CD14-positive monocyte (primary cell): ENCODE measurements around the gene DNAJB11. TPM values are rescaled to one million over a fixed set of nuclear protein-coding genes. Genes with fewer than 3 reads are reported as not detected.
"Not testable (repeated sequence)": the region's sequence is repeated elsewhere in the genome, so short reads cannot be mapped to it uniquely, and the experiment has no call there.

ENCODE experiments used
- DNase-seq, 3 donors: peaks; one replicate each; pipeline ENCODE4 v3.0.0-alpha.2; 2011 to 2022
- H2AFZ ChIP-seq: 2 replicates; pipeline ENCODE4 v1.6.0; 2012; ENCODE audit warnings: mild to moderate bottlenecking, low read depth, low read length, inconsistent platforms; ENCODE audit not compliant: insufficient read depth, poor library complexity, severe bottlenecking
- H3K27ac ChIP-seq, 2 donors: 1 replicate in 1 of 2; 2 replicates in 1 of 2; pipeline ENCODE4 v1.5.1; 2012 to 2013; ENCODE audit warnings: low read length in 2 of 2, control low read depth in 1 of 2, inconsistent platforms in 1 of 2, low read depth in 1 of 2, mild to moderate bottlenecking in 1 of 2
- H3K27me3 ChIP-seq, 2 donors: one replicate each; pipeline versions ENCODE4 v1.6.0 to v1.6.1; 2011 to 2013; ENCODE audit warnings: low read length in 2 of 2; ENCODE audit not compliant: control insufficient read depth in 2 of 2, insufficient read depth in 2 of 2
- H3K36me3 ChIP-seq, 2 donors: replicated peaks in 1 of 2; 1 replicate in 1 of 2; 2 replicates in 1 of 2; pipeline versions ENCODE4 v1.5.1 to v1.6.1; 2012 to 2013; ENCODE audit warnings: low read length in 2 of 2, control low read depth in 1 of 2, inconsistent platforms in 1 of 2, mild to moderate bottlenecking in 1 of 2; ENCODE audit not compliant: insufficient read depth in 2 of 2, control insufficient read depth in 1 of 2
- H3K4me1 ChIP-seq, 2 donors: 1 replicate in 1 of 2; 2 replicates in 1 of 2; pipeline versions ENCODE4 v1.5.1 to v1.6.1; 2012 to 2013; ENCODE audit warnings: low read length in 2 of 2, control low read depth in 1 of 2, inconsistent platforms in 1 of 2, mild to moderate bottlenecking in 1 of 2, moderate library complexity in 1 of 2; ENCODE audit not compliant: insufficient read depth in 2 of 2, control insufficient read depth in 1 of 2
- H3K4me2 ChIP-seq: replicated peaks from 2 replicates; pipeline ENCODE3; 2012; ENCODE audit warnings: low read length, moderate library complexity, mild to moderate bottlenecking; ENCODE audit not compliant: poor library complexity, severe bottlenecking; ENCODE audit errors: extremely low read depth
- H3K4me3 ChIP-seq, 3 experiments: fragments of 200-600 bp in 1 of 3; sonication (generic) in 1 of 3; replicated peaks in 1 of 3; 1 replicate in 2 of 3; 2 replicates in 1 of 3; pipeline ENCODE4 v1.5.1; 2011 to 2013; ENCODE audit warnings: low read length in 3 of 3, mild to moderate bottlenecking in 3 of 3, control low read depth in 2 of 3, low read depth in 2 of 3, inconsistent platforms in 1 of 3, moderate library complexity in 1 of 3
- H3K79me2 ChIP-seq: 2 replicates; pipeline ENCODE4 v1.6.0; 2012; ENCODE audit warnings: mild to moderate bottlenecking, control low read depth, inconsistent platforms, low read length, moderate library complexity; ENCODE audit not compliant: insufficient read depth
- H3K9ac ChIP-seq: 2 replicates; pipeline ENCODE4 v1.6.0; 2017; ENCODE audit warnings: low read length, mild to moderate bottlenecking; ENCODE audit not compliant: insufficient read depth, poor library complexity, severe bottlenecking
- H3K9me3 ChIP-seq, 2 donors: replicated peaks in 1 of 2; 1 replicate in 1 of 2; 2 replicates in 1 of 2; pipeline versions ENCODE4 v1.5.1 to v1.6.1; 2012 to 2013; ENCODE audit warnings: low read length in 2 of 2, control low read depth in 1 of 2; ENCODE audit not compliant: control insufficient read depth in 1 of 2, insufficient read depth in 1 of 2
- H4K20me1 ChIP-seq: 2 replicates; pipeline ENCODE4 v1.6.0; 2012; ENCODE audit warnings: mild to moderate bottlenecking, low read length, control low read depth, moderate library complexity; ENCODE audit not compliant: insufficient read depth
- H3K27ac Mint-ChIP-seq, 7 donors: one replicate each; pipeline ENCODE4 v1.8.0; 2020; ENCODE audit warnings: mild to moderate bottlenecking in 7 of 7, mixed read lengths in 7 of 7, moderate library complexity in 6 of 7, inconsistent platforms in 2 of 7
- H3K27me3 Mint-ChIP-seq, 3 donors: one replicate each; pipeline ENCODE4 v1.8.0; 2021 to 2022; ENCODE audit warnings: low read depth in 3 of 3, mild to moderate bottlenecking in 3 of 3, mixed read lengths in 3 of 3, moderate library complexity in 3 of 3, inconsistent platforms in 1 of 3
- H3K36me3 Mint-ChIP-seq, 2 donors: one replicate each; pipeline ENCODE4 v1.8.0; 2020; ENCODE audit warnings: mixed read lengths in 2 of 2, inconsistent platforms in 1 of 2, mild to moderate bottlenecking in 1 of 2
- H3K4me1 Mint-ChIP-seq: one replicate; pipeline ENCODE4 v1.8.0; 2020; ENCODE audit warnings: mild to moderate bottlenecking, mixed read lengths
- H3K4me3 Mint-ChIP-seq, 2 donors: one replicate each; pipeline ENCODE4 v1.8.0; 2020; ENCODE audit warnings: mild to moderate bottlenecking in 2 of 2, mixed read lengths in 2 of 2, moderate library complexity in 1 of 2
- H3K9me3 Mint-ChIP-seq, 7 donors: one replicate each; pipeline ENCODE4 v1.8.0; 2020 to 2022; ENCODE audit warnings: mixed read lengths in 7 of 7, mild to moderate bottlenecking in 6 of 7, moderate library complexity in 6 of 7, inconsistent platforms in 2 of 7
- WGBS: methylation state at CpG from one replicate; pipeline ENCODE4 v1.1.5; 2013; ENCODE audit warnings: missing lambda C conversion rate; ENCODE audit not compliant: insufficient coverage; 5-methylcytosine and 5-hydroxymethylcytosine counted together
- intact Hi-C, 2 donors: fragments of 100-400 bp; cut with micrococcal nuclease; formaldehyde crosslinking; loops; one replicate each; pipeline versions ENCODE4 v1.15.0 to v1.15.1; 2023
- polyA plus RNA-seq, 3 donors: library from polyadenylated mRNA; depleted of rRNA in 1 of 3; unstranded in 2 of 3; stranded (reverse) in 1 of 3; fragments of 300-500 nt in 2 of 3; fragments of >200 nt in 1 of 3; fragmentation: Illumina TruSeq in 2 of 3; gene quantifications; 1 replicate in 2 of 3; 2 replicates in 1 of 3; pipeline ENCODE4 v1.2.3, GENCODE V29; 2012 to 2021
- TF ChIP-seq, protein P1 (sequence below): fragments of 200-600 bp; IDR thresholded peaks from one replicate; pipeline ENCODE4 v1.8.0; 2022; ENCODE audit warnings: antibody characterized with exemption, mild to moderate bottlenecking

DNAJB11 gene
- polyA plus RNA-seq, 3 donors, result 32.5 to 45.8 (median 44.6) TPM

GRCh38 chr3:186530415-186530814, 40.1 kb upstream of the DNAJB11 start:
- peaks cover 23% of the 10 kb centered on the region for H3K4me1 Mint-ChIP-seq
- intact Hi-C loops, result no loop called here
- no peak overlapping the region for H3K4me2 ChIP-seq
- H3K27ac Mint-ChIP-seq, result peak overlapping the region in 2 of 7 donors; percentile 46 to 50
- TF ChIP-seq, protein P1, sequence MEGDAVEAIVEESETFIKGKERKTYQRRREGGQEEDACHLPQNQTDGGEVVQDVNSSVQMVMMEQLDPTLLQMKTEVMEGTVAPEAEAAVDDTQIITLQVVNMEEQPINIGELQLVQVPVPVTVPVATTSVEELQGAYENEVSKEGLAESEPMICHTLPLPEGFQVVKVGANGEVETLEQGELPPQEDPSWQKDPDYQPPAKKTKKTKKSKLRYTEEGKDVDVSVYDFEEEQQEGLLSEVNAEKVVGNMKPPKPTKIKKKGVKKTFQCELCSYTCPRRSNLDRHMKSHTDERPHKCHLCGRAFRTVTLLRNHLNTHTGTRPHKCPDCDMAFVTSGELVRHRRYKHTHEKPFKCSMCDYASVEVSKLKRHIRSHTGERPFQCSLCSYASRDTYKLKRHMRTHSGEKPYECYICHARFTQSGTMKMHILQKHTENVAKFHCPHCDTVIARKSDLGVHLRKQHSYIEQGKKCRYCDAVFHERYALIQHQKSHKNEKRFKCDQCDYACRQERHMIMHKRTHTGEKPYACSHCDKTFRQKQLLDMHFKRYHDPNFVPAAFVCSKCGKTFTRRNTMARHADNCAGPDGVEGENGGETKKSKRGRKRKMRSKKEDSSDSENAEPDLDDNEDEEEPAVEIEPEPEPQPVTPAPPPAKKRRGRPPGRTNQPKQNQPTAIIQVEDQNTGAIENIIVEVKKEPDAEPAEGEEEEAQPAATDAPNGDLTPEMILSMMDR, result no peak
- no peak overlapping the region for H3K9ac ChIP-seq
- no peaks in the 10 kb centered on the region for H3K36me3 ChIP-seq
- H4K20me1 ChIP-seq, result no peaks in the 10 kb centered on the region
- peaks cover 7 to 18% of the 10 kb centered on the region in 2 donors for H3K4me1 ChIP-seq
- peaks cover 0 to under 1% (median 0%) of the 10 kb centered on the region in 3 donors for H3K27me3 Mint-ChIP-seq
- H3K9me3 Mint-ChIP-seq, result peaks cover 0 to 4% (median 2%) of the 10 kb centered on the region in 7 donors
- no peaks in the 10 kb centered on the region for H3K9me3 ChIP-seq
- no peak overlapping the region for H3K4me3 Mint-ChIP-seq
- no peak overlapping the region for H2AFZ ChIP-seq
- H3K27me3 ChIP-seq, result no peaks in the 10 kb centered on the region
- H3K27ac ChIP-seq, result no peak overlapping the region
- no peak for DNase-seq
- H3K36me3 Mint-ChIP-seq, result peaks cover 0 to 4% of the 10 kb centered on the region in 2 donors
- H3K4me3 ChIP-seq, result no peak overlapping the region
- H3K79me2 ChIP-seq, result no peaks in the 10 kb centered on the region

DNA sequence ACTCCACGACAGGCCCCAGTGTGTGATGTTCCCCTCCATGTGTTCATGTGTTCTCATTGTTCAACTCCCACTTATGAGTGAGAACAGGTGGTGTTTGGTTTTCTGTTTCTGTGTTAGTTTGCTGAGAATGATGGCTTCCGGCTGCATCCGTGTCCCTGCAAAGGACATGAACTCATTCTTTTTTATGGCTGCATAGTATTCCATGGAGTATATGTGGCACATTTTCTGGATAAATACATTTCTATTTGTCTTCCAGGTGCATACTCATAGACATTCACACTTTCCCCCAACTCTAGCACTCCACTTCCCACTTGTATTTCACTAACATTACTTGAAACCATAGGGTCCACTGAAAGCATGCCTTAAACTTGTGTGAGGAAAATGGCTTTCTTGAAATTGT, 38.8 kb upstream of the DNAJB11 start:
- H3K27me3 ChIP-seq, H3K4me3 ChIP-seq, H3K4me2 ChIP-seq, DNase-seq, H2AFZ ChIP-seq, H3K36me3 Mint-ChIP-seq, H4K20me1 ChIP-seq, H3K79me2 ChIP-seq, intact Hi-C loops, H3K27ac Mint-ChIP-seq, H3K36me3 ChIP-seq, H3K9me3 ChIP-seq, H3K27ac ChIP-seq, H3K4me3 Mint-ChIP-seq, H3K9ac ChIP-seq, H3K27me3 Mint-ChIP-seq, H3K9me3 Mint-ChIP-seq: not testable (repeated sequence)
- H3K4me1 Mint-ChIP-seq, result peaks cover 23% of the 10 kb centered on the region
- no CpG with 5 or more reads among the region's 3 CpGs for WGBS
- H3K4me1 ChIP-seq, result peaks cover 7 to 18% of the 10 kb centered on the region in 2 donors
